ENCODE data around the gene VTI1B.
"Not testable (repeated sequence)": the region's sequence is repeated elsewhere in the genome, so short reads cannot be mapped to it uniquely, and the experiment has no call there.

Gene VTI1B, protein sequence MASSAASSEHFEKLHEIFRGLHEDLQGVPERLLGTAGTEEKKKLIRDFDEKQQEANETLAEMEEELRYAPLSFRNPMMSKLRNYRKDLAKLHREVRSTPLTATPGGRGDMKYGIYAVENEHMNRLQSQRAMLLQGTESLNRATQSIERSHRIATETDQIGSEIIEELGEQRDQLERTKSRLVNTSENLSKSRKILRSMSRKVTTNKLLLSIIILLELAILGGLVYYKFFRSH

DNA sequence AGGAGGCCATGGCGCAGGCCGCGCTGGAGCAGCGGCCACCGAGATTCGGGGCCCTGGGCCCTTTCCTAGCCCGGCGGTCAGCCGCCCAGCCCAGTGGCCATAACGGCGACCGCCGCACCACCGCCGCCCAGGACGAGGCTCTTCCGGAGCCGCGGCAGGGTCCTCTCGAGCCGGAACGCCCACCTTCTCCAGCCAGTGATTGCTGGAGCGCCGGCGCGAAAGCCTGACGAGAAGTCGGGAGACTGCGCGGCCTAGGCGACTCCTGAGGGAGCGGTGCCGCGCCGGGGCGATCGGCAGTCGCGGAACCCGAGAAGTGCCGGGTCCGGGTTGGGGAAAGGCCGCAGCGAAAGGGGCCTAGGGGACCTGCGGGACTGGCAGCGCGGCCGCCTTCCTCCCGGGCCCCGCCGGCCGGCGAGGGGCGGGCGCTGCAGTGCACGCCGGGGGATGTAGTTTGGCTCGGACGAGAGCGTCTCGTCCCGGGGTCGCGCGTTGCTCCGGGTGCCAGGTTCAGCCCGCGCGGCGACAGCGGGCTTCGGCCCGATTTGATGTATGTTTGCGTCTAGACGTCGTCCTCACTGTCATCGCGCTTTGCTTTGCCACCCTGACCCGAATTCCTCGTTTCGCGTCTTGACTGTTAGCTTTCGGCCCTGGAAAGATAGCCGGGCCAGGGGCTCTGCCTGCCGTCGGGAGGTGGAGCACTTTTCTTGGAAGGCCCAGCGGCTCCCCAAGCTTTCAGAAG lies at the start of gene VTI1B:
Gene VTI1B (minus strand): TSS at position 153 of the 739 bp plus-strand sequence. CDS start 143 bp downstream, at position 10.
- DNase-seq = peak; percentile 77 to 79

DNA sequence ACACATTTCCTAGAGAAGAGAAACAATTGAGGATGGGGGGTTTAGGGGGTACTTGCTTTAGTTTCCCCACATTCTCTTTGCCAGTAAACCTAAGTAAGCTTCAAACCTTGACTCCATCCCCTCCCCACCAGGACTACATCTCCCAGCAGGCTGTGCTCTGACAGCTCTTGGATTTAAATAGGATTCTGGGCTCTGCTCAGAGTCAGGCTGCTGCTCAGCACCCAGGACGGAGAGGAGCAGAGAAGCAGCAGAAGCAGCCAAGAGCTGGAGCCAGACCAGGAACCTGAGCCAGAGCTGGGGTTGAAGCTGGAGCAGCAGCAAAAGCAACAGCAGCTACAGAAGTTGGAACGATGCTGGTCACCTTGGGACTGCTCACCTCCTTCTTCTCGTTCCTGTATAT lies 47.9 kb upstream of the VTI1B start:
- DNase-seq = no peak

GRCh38 chr14:67721875-67722274 lies 47.4 kb upstream of the VTI1B start:
- DNase-seq = no peak

DNA sequence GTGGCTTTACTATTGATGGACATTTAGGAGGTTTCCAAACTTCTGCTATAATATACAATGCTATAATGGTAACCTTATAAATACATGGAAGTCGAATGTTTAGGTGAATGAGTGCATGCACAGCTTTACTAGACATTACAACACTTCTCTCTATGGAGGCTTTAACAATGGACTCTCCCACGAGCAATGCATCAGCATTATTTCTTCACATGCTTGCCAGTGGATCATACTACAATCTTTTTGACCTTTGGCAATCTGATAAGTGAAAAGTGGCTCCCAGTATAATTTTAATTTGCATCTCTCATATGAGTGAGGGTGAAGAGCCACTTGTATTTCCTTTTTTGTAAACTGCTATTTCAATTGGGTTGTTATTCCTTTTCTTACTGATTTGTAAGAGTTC lies 45.4 kb upstream of the VTI1B start:
- no peak for DNase-seq

DNA sequence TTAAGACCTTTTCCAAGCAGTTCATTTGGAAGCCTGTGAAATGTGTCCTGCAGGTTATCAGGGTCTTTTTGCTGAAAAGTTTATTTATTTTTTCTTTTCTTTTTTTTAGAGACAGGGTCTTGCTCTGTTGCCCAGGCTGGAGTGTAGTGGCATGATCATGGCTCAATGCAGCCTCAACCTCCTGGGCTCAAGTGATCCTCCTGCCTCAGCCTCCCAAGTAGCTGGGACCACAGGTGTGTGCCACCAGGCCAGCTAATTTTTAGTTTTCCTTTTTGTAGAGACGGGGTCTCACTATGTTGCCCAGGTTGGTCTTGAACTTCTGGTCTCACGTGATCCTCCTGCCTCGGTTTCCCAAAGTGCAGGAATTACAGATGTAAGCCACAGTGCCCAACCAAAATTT lies 45.0 kb upstream of the VTI1B start:
- DNase-seq = not testable (repeated sequence)

DNA sequence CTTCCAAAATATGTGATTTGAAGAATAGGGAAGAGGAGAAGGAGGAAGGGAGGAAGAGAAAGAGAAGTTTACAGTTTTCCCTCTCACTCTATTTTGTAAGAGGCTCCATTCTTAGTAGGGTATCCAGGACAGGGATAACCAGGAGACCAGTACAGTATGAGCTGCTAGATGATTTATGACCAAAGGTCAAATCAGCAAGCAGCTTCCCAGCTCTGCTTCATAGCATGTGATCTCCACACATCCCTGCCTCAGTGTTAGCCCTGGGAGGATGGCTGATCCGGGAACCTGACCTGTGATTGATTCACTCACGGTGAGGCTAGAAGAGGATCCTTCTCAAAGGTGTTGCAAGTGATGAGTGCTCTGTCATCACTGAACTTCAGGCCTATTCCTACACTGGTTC lies 43.8 kb upstream of the VTI1B start:
- DNase-seq = no peak

- DNase-seq = no peak
Observed at GRCh38 chr14:67717048-67717447, 42.6 kb upstream of the VTI1B start.

- no peak for DNase-seq
Observed at GRCh38 chr14:67710209-67710608, 35.8 kb upstream of the VTI1B start.

GRCh38 chr14:67709796-67710195 lies 35.4 kb upstream of the VTI1B start:
- not testable (repeated sequence) for DNase-seq

DNA sequence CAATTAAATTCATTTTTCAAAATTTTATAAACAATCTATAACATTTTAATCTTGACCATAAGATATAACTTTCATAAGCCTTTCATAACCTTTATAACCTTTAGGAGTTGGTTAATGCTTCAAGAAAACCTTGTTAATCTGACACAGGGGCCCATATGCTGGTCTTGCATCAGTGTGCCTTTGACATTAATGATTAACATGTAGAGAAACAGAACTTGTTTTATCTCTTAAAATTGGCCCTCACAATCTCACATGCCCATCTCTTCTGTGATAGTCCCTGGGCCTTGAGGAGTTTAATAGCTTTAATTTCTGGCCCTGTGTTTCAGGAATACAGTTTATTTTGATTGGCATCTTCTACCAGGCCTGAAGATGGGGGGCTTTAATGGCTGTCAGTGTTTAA lies 34.9 kb upstream of the VTI1B start:
- not testable (repeated sequence) for DNase-seq

- DNase-seq = no peak
Observed at GRCh38 chr14:67705211-67705610, 30.8 kb upstream of the VTI1B start.

- no peak for DNase-seq
Observed at GRCh38 chr14:67704484-67705089, 30.2 kb upstream of the VTI1B start.

GRCh38 chr14:67703997-67704396 lies 29.6 kb upstream of the VTI1B start:
- DNase-seq = no peak

GRCh38 chr14:67701492-67701891 lies 27.1 kb upstream of the VTI1B start, which contains the start of gene RDH12:
Gene RDH12, plus strand, starts transcription at chr14:67701886. Its CDS starts 20,757 bp downstream, at chr14:67722643.
- DNase-seq = not testable (repeated sequence)

DNA sequence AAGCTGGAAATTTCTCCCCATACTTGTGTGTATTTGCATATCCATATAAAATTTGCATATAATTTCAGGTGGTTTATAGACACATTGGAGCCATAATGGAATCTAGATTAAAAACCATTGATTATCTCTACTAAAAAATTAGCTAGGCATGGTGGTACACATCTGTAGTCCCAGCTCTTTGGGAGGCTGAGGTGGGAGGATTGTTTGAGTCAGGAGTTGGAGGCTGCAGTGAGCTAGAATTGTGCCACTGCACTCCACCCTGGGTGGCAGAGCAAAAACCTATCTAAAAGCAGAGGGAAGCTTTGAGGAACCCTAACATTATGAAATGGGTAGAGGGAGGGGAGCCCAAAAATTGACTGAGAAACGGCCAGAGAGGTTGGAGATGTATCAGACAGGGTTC lies 23.7 kb upstream of the VTI1B start:
- DNase-seq = no peak

- DNase-seq = no peak
Observed at GRCh38 chr14:67697006-67697405, 22.6 kb upstream of the VTI1B start.

DNA sequence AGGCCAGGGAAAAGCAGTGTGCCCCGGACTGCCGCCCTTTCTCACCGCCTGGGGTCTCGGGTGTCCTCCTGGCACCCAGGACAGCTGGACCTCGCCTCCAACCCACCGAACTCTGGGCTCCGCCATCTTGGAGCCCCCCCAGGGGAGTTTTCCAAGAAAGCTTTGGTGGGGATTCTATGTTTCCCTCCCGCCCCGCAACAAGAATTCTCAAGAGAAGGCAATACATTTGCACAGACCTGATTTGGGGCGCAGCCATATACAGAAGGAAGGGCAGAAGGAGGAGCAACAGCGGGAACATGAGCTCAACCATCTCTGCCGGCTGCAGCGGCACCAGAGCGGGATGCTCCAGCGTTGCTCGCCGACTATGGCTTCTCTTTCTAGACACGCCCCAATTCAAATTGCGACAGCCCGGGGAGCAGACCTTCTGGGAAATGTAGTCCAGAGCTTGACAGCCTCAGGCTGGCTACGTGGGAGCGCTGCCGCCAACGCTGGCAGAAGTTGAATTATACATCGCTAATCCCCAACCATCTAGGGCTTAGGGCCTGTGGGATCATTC lies 21.0 kb upstream of the VTI1B start, which contains the start of gene RDH11:
Gene RDH11 (minus strand): TSS at position 371 of the 556 bp plus-strand sequence. CDS start 61 bp downstream, at position 310.
- DNase-seq = peak; percentile 80 to 81

- peak; percentile 76 for DNase-seq
Observed at GRCh38 chr14:67694791-67695393, 20.5 kb upstream of the VTI1B start.

DNA sequence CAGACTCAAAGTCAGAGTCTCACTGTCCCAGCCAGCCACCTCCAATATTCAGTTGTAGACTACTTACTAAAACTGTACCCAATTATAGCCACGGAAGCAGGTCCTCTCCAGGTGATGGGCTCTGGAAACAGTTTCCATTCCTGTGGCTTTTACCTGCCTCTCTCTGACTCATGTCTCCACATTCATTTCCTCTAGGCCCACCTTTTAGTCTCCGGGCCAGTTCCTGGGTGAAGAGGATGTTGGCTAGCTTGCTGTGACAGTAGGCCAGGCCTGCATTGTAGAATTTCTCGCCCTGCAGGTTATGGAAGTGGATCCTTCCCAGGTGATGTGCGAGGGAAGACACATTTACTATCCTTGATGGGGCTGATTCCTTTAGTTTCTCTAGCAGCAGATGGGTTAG lies 15.6 kb upstream of the VTI1B start:
- no peak for DNase-seq

GRCh38 chr14:67683842-67684241 lies 9.4 kb upstream of the VTI1B start:
- no peak for DNase-seq

- DNase-seq = no peak
Observed at GRCh38 chr14:67680941-67681340, 6.5 kb upstream of the VTI1B start.

DNA sequence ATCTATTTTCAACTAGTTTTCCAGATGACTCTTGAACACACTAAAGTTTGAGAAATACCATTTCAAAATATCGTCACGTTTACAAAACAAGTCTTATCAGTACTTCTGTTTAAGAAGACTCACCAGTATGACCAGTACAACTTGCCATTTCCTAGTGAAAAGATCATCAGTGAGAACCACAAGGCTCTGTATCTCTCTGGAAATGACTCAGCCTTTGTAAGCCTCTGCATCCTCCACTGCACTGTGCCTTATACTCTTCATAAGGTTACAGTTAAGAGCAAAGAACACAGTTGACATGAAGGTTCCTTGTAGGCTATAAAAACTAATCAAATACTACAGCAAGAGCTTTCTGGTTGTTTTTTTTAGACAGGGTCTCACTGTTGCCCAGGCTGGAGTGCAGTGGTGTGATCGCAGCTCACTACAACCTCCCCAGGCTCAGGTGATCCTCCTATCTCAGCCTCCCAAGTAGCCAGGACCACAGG lies 5.7 kb upstream of the VTI1B start:
- no peak for DNase-seq

GRCh38 chr14:67679006-67679405 lies 4.6 kb upstream of the VTI1B start:
- DNase-seq = no peak

Measured in stimulated activated CD4-positive, alpha-beta T cell treated with anti-CD3 and anti-CD28 coated beads, Interleukin-2, amount 100 ng/mL, for 24 hours (primary cell).